Measurements from ENCODE around the gene ZNF230.

The ZNF230 gene

DNA sequence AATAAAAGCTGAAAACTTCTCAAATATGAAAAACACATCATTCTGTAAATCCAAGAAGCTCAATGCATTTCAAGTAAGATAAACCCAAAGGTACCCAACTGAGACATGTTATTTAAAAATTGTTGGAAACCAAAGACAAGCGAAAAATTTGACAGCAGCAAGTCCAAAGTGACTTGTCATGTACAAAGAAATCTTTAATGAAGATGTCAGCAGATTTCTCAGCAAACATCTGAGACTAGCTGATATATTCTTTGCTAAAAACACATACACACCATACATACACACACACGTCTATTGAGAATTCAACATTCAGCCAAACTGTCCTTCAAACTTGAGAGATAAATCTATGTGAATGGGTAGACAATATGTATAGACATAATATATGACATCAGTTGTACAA is 16.7 kb downstream of the ZNF230 start:
- TF ChIP-seq EGR1 (IDR thresholded peaks at IDR 0.05) (no peak), CREB1 (IDR thresholded peaks at IDR 0.05; ENCODE audit: low read depth) (no peak)

DNA sequence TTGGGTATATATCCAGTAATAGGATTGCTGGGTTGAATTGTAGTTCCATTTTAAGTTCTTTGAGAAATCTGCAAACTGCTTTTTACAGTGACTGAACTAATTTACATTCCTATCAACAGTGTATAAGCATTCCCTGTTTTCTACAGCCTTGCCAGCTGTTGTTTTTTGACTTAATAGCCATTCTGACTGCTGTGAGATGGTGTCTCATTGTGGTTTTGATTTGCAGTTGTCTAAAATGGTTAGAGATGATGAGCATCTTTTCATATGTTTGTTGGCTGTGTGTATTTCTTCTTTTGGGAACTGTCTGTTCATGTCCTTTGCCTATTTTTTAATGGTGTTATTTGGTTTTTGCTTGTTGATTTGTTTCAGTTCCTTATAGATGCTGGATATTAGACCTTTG is 18.5 kb downstream of the ZNF230 start:
- TF ChIP-seq CREB1 (IDR thresholded peaks at IDR 0.05; ENCODE audit: low read depth) = no peak
- TF ChIP-seq, protein P1, sequence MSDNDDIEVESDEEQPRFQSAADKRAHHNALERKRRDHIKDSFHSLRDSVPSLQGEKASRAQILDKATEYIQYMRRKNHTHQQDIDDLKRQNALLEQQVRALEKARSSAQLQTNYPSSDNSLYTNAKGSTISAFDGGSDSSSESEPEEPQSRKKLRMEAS (IDR thresholded peaks at IDR 0.05) = no peak
- no peak for TF ChIP-seq TAF1 (IDR thresholded peaks at IDR 0.05; ENCODE audit: low read depth)

DNA sequence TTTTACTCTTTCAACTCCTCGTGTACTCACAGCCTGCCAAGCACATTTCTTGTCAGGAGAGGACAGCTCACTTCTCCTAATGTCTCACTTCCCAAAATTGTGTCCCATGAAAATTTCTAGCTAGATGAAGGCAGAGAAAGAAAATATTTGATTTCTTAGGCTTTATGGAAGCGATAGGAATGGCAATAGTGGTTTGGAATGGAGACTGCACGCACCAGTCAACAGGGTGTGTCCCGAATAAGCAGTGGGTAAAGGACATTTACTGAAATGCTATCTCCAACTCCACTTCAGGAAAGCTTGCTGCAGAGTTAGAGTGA is 22.1 kb downstream of the ZNF230 start:
- TF ChIP-seq ZBTB7A (IDR thresholded peaks at IDR 0.05; ENCODE audit: low read depth) (no peak), EP300 (IDR thresholded peaks at IDR 0.05; ENCODE audit: borderline replicate concordance) (no peak), YY1 (IDR thresholded peaks at IDR 0.05; ENCODE audit: low read depth) (no peak), FOXM1 (IDR thresholded peaks at IDR 0.05; ENCODE audit: borderline replicate concordance, low read depth) (no peak), TCF12 (IDR thresholded peaks at IDR 0.05; ENCODE audit: low read depth) (no peak)
- TF ChIP-seq, protein P1 (IDR thresholded peaks at IDR 0.05) = no peak

DNA sequence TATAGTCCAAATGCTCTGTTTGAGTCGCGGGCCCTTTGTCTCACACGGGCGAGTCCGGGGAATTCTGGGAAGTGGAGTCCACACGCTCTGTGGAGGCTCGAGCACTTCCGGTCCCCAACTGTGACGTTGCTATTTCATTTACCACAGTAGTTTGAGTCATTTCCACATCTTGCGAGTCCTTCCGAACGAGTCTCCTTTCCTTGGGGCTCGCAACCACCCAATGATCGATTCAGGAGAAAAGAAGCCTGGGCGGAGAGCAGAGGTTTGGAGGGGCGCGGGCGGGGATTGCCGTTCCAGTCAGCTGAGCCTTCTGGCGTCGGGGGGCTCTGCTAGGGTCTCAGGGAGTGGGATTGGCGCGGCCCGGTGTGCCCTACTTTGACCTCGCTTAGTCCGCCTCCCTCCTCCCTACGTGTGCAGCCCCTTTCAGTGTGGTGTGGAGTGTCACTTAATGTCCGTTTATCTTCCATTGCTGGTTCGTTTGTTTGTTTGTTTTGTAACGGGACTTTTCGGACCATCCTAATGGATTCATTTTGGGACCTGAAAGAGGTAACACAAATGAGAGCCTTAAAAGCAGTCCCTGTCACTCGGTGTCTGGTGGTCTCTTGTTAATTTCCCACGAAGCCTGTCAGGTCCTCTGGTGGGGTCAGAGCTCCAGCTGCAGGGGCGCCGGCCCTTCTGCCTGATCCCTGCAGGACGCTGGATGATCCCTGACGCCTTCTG is 22.6 kb downstream of the ZNF230 start, which contains the start of gene ZNF222:
ZNF222 (plus strand) TSS at position 163 of the 720 bp plus-strand sequence; CDS start at position 221, 58 bp downstream.
- TF ChIP-seq, protein P1 (IDR thresholded peaks at IDR 0.05) = 0 out of 2 replicates have a peak, but pooled peaks have one; percentile 15
- no peak for TF ChIP-seq CEBPB (IDR thresholded peaks at IDR 0.05)
- TF ChIP-seq YY1 (IDR thresholded peaks at IDR 0.05; ENCODE audit: low read depth) = 0 out of 2 replicates have a peak, but pooled peaks have one; percentile 20
- TF ChIP-seq CREB1 (IDR thresholded peaks at IDR 0.05; ENCODE audit: low read depth) = peak; percentile 78
- TF ChIP-seq RAD21 (IDR thresholded peaks at IDR 0.05; ENCODE audit: low read depth) = no peak

DNA sequence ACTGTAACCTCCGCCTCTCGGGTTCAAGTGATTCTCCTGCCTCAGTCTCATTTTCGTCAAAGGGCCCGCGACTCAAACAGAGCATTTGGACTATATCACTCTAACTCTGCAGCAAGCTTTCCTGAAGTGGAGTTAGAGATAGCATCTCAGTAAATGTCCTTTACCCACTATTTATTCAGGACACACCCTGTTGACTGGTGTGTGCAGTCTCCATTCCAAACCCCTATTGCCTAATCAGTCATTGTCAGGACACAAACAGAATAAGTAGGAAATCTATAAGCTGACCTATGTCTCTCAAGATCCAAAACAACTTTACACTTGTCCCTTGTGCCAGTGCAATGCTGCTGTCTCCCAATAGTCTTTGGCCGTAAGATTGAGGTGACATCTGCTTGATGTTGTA is 23.9 kb downstream of the ZNF230 start:
- no peak for TF ChIP-seq NFIC (IDR thresholded peaks at IDR 0.05)
- TF ChIP-seq, protein P2, sequence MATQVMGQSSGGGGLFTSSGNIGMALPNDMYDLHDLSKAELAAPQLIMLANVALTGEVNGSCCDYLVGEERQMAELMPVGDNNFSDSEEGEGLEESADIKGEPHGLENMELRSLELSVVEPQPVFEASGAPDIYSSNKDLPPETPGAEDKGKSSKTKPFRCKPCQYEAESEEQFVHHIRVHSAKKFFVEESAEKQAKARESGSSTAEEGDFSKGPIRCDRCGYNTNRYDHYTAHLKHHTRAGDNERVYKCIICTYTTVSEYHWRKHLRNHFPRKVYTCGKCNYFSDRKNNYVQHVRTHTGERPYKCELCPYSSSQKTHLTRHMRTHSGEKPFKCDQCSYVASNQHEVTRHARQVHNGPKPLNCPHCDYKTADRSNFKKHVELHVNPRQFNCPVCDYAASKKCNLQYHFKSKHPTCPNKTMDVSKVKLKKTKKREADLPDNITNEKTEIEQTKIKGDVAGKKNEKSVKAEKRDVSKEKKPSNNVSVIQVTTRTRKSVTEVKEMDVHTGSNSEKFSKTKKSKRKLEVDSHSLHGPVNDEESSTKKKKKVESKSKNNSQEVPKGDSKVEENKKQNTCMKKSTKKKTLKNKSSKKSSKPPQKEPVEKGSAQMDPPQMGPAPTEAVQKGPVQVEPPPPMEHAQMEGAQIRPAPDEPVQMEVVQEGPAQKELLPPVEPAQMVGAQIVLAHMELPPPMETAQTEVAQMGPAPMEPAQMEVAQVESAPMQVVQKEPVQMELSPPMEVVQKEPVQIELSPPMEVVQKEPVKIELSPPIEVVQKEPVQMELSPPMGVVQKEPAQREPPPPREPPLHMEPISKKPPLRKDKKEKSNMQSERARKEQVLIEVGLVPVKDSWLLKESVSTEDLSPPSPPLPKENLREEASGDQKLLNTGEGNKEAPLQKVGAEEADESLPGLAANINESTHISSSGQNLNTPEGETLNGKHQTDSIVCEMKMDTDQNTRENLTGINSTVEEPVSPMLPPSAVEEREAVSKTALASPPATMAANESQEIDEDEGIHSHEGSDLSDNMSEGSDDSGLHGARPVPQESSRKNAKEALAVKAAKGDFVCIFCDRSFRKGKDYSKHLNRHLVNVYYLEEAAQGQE (IDR thresholded peaks at IDR 0.05; ENCODE audit: low read depth) = no peak
- TF ChIP-seq, protein P1 (IDR thresholded peaks at IDR 0.05) = no peak
- TF ChIP-seq FOXM1 (IDR thresholded peaks at IDR 0.05; ENCODE audit: borderline replicate concordance, low read depth) = no peak
- no peak for TF ChIP-seq TEAD4 (IDR thresholded peaks at IDR 0.05)
- TF ChIP-seq, protein P3, sequence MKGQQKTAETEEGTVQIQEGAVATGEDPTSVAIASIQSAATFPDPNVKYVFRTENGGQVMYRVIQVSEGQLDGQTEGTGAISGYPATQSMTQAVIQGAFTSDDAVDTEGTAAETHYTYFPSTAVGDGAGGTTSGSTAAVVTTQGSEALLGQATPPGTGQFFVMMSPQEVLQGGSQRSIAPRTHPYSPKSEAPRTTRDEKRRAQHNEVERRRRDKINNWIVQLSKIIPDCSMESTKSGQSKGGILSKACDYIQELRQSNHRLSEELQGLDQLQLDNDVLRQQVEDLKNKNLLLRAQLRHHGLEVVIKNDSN (IDR thresholded peaks at IDR 0.05) = no peak
- TF ChIP-seq YY1 (IDR thresholded peaks at IDR 0.05; ENCODE audit: low read depth) = no peak
- TF ChIP-seq TAF1 (IDR thresholded peaks at IDR 0.05; ENCODE audit: low read depth) = no peak
- TF ChIP-seq TCF12 (IDR thresholded peaks at IDR 0.05; ENCODE audit: low read depth) = no peak
- TF ChIP-seq CEBPB (IDR thresholded peaks at IDR 0.05) = no peak
- TF ChIP-seq CREB1 (IDR thresholded peaks at IDR 0.05; ENCODE audit: low read depth) = no peak
- no peak for TF ChIP-seq EP300 (IDR thresholded peaks at IDR 0.05; ENCODE audit: borderline replicate concordance)
- TF ChIP-seq RAD21 (IDR thresholded peaks at IDR 0.05; ENCODE audit: low read depth) = no peak
- no peak for TF ChIP-seq EGR1 (IDR thresholded peaks at IDR 0.05)
- TF ChIP-seq ZBTB7A (IDR thresholded peaks at IDR 0.05; ENCODE audit: low read depth) = no peak

DNA sequence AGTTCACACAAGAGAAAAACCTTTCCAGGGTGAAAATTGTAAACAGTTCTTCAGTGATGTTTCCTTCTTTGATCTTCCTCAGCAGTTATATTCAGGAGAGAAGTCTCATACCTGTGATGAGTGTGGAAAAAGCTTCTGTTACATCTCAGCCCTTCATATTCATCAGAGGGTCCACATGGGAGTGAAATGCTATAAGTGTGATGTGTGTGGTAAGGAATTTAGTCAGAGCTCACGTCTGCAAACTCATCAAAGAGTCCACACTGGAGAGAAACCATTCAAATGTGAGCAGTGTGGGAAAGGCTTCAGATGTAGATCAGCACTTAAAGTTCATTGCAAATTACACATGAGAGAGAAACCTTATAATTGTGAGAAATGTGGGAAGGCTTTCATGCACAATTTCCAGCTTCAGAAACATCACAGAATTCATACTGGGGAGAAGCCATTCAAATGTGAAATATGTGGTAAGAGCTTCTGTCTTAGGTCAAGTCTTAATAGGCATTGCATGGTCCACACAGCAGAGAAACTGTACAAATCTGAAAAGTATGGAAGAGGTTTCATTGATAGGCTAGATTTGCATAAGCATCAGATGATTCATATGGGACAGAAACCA is 29.3 kb downstream of the ZNF230 start:
- TF ChIP-seq EP300 (IDR thresholded peaks at IDR 0.05; ENCODE audit: borderline replicate concordance) (no peak), TCF12 (IDR thresholded peaks at IDR 0.05; ENCODE audit: low read depth) (0 out of 2 replicates have a peak, but pooled peaks have one; percentile 29)
- TF ChIP-seq, protein P1 (IDR thresholded peaks at IDR 0.05) = no peak

DNA sequence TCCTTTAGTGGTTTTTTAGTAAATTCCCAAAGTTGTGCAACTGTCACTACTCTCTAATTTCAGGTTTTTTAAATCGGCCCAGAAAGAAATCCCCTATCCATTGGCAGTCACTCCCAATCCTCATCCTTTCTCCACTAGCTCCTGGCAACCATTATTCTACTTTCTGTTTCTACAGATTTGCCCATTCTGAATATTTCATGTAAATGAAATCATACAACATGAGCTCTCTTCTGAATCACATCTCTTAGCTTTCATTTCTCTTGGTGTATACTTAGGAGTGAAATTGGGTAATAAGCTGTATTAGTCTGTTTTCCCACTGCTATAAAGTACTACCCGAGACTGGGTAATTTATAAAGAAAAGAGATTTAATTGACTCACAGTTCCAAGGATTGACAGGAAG is 39.4 kb downstream of the ZNF230 start:
- TF ChIP-seq TCF12 (IDR thresholded peaks at IDR 0.05; ENCODE audit: low read depth) (no peak), ZBTB7A (IDR thresholded peaks at IDR 0.05; ENCODE audit: low read depth) (no peak), EP300 (IDR thresholded peaks at IDR 0.05; ENCODE audit: borderline replicate concordance) (no peak), EGR1 (IDR thresholded peaks at IDR 0.05) (no peak), YY1 (IDR thresholded peaks at IDR 0.05; ENCODE audit: low read depth) (no peak)
- TF ChIP-seq, protein P3 (IDR thresholded peaks at IDR 0.05) = no peak

All from Ishikawa (cell line).